Duodenal mucosa (tissue), 2 donors: ENCODE data around the gene RBM4.

ENCODE experiments used
- H3K27ac ChIP-seq: one replicate; pipeline ENCODE4 v1.7.0; 2013; ENCODE audit warnings: low read depth, low read length
- H3K27me3 ChIP-seq, 2 donors: one replicate each; pipeline ENCODE4 v1.7.0; 2013; ENCODE audit warnings: low read length in 2 of 2, control low read depth in 1 of 2; ENCODE audit not compliant: insufficient read depth in 2 of 2, control insufficient read depth in 1 of 2
- H3K36me3 ChIP-seq, 2 donors: one replicate each; pipeline ENCODE4 v1.7.0; 2013; ENCODE audit warnings: low read length in 2 of 2, control low read depth in 1 of 2; ENCODE audit not compliant: insufficient read depth in 2 of 2, control insufficient read depth in 1 of 2
- H3K4me1 ChIP-seq, 2 donors: one replicate each; pipeline ENCODE4 v1.7.0; 2013; ENCODE audit warnings: low read length in 2 of 2, control low read depth in 1 of 2; ENCODE audit not compliant: insufficient read depth in 2 of 2, control insufficient read depth in 1 of 2
- H3K4me3 ChIP-seq, 2 donors: one replicate each; pipeline ENCODE4 v1.7.0; 2013; ENCODE audit warnings: low read length in 2 of 2, low read depth in 1 of 2
- H3K9ac ChIP-seq, 2 donors: one replicate each; pipeline ENCODE4 v1.7.0; 2013; ENCODE audit warnings: low read length in 2 of 2, low read depth in 1 of 2
- H3K9me3 ChIP-seq, 2 donors: one replicate each; pipeline ENCODE4 v1.7.0; 2013; ENCODE audit warnings: low read length in 2 of 2, control low read depth in 1 of 2; ENCODE audit not compliant: control insufficient read depth in 1 of 2

The RBM4 gene

DNA sequence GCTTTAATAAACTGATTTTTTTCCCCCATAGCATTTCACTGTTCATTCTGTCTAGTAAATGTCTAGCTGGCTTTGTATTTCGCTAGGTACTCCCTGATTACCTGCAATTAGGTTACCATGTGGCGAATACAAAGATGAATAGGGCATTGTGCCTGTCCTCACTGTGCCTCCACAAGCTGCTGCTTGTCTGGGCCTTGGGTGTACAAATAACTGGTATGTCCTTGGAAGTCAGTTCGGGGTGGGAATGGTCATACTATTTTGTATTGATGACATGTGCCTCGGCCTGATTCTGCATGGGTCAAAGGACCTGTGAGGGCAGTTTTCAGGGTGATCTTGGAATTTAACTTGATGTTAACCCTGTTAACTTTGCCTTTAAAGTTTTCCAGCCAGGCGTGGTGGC, 11.4 kb downstream of the RBM4 start:
- no peaks in the 10 kb centered on the region for H3K27me3 ChIP-seq
- peaks cover 33 to 56% of the 10 kb centered on the region in 2 donors for H3K36me3 ChIP-seq
- no peak overlapping the region for H3K27ac ChIP-seq

DNA sequence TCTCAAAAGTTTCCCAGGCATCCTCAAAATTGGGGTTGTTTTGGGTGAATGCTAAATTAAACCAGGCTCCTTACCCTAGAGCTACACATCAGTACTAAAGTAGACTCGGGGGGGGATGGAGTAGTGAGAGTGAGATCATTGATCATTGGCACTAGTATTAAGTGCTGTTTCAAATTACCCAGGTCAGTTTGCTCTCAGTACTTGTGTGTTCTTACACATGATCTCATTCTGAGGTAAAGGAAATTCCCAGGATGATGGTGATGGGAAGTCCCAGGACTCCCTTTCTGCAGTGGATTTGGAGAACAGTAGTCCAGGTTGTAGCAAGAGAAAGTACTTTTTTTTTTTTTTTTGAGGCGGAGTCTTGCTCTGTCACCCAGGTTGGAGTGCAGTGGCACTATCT, 12.5 kb downstream of the RBM4 start:
- Histone ChIP-seq H3K4me1 (no peaks in the 10 kb centered on the region), H3K36me3 (peaks cover 24 to 45% of the 10 kb centered on the region in 2 donors), H3K4me3 (no peak overlapping the region), H3K9me3 (no peaks in the 10 kb centered on the region), H3K27me3 (no peaks in the 10 kb centered on the region), H3K27ac (no peak overlapping the region), H3K9ac (no peak overlapping the region)

More for the DNA sequence above, 11.4 kb downstream of the RBM4 start:
- H3K4me1 ChIP-seq = peaks cover 5% of the 10 kb centered on the region in 2 donors
- no peak overlapping the region for H3K9ac ChIP-seq
- no peak overlapping the region for H3K4me3 ChIP-seq
- no peaks in the 10 kb centered on the region for H3K9me3 ChIP-seq

DNA sequence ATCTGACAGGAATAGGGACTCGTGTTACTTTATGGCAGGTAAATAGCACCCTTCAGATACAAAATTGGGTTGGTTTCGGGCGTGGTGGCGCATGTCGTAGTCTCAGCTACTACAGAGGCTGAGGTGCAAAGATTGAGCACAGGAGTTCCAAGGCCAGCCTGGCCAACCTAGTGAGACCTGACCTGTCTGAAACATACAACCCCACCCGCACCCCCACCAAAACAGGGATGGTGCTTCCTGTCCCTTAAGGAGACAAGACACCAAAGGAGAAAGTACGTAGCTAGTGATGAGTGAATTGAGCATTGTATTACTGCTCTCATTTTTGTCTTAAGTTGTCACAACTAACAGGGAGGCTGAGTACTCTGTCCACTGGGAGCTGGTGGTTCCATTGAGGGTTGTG, 14.1 kb downstream of the RBM4 start:
- no peak overlapping the region for H3K9ac ChIP-seq
- no peaks in the 10 kb centered on the region for H3K4me1 ChIP-seq
- no peak overlapping the region for H3K27ac ChIP-seq
- H3K27me3 ChIP-seq = no peaks in the 10 kb centered on the region
- peaks cover 9 to 32% of the 10 kb centered on the region in 2 donors for H3K36me3 ChIP-seq
- no peak overlapping the region for H3K4me3 ChIP-seq
- no peaks in the 10 kb centered on the region for H3K9me3 ChIP-seq

DNA sequence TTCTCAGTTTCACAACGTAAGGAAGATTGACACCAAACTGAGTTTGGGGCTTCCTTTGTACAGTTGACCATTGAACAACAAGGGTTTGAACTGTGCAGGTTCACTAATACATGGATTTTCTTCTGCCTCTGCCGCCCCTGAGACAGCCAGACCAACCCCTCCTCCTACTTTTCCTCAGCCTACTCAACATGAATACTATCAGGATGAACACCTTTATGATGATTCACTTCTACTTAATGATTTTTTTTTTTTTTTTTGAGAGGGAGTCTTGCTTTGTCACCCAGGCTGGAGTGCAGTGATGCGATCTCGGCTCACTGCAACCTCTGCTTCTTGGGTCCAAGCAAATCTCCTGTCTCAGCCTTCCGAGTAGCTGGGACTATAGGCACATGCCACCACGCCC, 14.6 kb downstream of the RBM4 start:
- Histone ChIP-seq H3K9me3 (no peaks in the 10 kb centered on the region), H3K36me3 (peaks cover 9 to 32% of the 10 kb centered on the region in 2 donors), H3K27me3 (no peaks in the 10 kb centered on the region), H3K4me3 (no peak overlapping the region), H3K27ac (no peak overlapping the region), H3K4me1 (no peaks in the 10 kb centered on the region), H3K9ac (no peak overlapping the region)

DNA sequence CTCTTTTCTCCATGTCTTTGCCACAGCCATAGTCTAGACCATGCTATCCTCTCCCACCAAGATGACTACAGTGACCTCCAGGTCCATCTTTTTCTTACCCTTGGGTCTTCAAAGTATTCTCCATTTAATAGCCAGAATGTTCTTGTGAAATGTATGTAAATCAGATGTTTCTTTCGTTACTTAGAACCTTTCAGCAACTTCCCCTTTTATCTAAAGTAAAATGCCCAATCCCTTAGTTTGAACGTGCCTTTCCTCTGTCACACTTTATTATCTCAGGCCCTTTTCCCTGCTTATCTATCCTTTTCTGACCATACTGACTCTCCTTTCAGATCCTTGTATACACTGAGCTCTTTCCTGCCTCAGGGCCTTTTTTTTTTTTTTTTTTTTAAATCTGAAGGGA, 21.3 kb downstream of the RBM4 start:
- Histone ChIP-seq H3K9ac (no peak overlapping the region), H3K27me3 (no peaks in the 10 kb centered on the region), H3K36me3 (peaks cover 11% of the 10 kb centered on the region in 2 donors), H3K27ac (no peak overlapping the region), H3K9me3 (no peaks in the 10 kb centered on the region), H3K4me3 (no peak overlapping the region), H3K4me1 (no peaks in the 10 kb centered on the region)

DNA sequence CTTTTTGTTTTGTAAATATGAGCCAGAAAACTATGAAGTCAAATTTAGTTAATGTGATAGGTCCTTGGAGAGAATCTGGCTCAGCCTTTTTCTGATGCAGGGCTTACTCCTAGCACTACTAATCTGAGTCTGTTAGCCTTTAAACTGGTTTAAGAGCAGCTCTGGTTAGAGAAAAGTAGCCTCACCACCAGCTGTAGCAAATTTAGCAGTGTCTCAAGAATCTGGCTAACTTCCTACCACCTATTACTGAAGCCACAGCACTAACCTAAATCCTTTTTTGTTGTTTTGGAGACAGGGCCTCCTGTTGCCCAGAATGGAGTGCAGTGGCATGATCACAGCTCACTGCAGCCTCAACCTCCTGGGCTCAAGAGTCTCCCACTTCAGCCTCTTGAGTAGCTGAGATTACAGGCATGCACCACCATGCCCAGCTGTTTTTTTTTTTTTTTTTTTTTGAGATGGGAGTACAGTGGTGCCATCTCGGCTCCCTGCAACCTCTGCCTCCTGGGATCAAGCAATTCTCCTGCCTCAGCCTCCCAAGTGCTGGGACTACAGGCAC, 25.3 kb downstream of the RBM4 start:
- H3K36me3 ChIP-seq = peaks cover 32 to 47% of the 10 kb centered on the region in 2 donors
- no peak overlapping the region for H3K4me3 ChIP-seq

DNA sequence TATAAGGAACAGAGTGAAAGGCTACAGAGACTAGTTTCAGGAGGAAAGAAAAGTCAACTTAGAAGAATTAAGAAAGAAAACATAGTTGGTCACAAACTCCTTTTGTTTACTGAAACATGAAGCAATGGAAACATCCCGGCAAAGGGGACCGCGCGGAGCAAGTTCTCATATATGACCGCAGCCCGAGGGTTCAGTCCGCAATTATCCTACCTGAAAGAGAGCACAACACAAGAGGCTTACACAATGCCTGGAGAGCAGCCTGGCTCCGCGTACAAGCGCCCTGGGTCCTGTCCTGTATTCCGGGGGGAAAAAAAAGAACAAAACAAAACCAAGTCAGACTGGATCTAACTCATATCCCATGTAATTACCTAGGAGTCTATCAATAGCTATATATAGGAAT, 26.9 kb downstream of the RBM4 start:
- Histone ChIP-seq H3K4me3 (no peak overlapping the region), H3K9ac (no peak overlapping the region), H3K27me3 (no peaks in the 10 kb centered on the region), H3K36me3 (peaks cover 32 to 51% of the 10 kb centered on the region in 2 donors), H3K4me1 (no peaks in the 10 kb centered on the region), H3K9me3 (no peaks in the 10 kb centered on the region), H3K27ac (no peak overlapping the region)

More for the DNA sequence above, 25.3 kb downstream of the RBM4 start:
- Histone ChIP-seq H3K4me1 (no peaks in the 10 kb centered on the region), H3K9ac (no peak overlapping the region), H3K27me3 (no peaks in the 10 kb centered on the region), H3K9me3 (no peaks in the 10 kb centered on the region), H3K27ac (no peak overlapping the region)

DNA sequence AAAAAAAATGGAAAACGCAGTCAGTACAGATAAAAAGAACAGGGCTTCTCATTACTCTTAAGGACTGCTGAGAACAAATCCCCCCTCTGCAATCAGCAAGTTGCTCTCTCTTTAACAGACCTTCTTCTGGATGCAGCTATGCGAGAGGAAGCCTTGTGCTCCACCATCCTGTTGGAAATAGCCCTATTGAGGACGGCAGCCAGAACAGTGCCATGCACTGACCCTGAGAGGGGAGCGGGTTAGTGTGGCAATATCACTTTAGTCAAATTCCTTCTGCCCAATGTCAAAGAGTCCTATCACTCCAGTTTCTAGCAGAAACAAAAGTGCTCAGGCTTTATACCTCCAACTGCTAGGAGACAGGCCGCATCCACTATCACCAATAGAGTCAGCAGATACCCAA, 32.3 kb downstream of the RBM4 start:
- Histone ChIP-seq H3K9me3 (no peaks in the 10 kb centered on the region), H3K4me1 (peaks cover 10 to 12% of the 10 kb centered on the region in 2 donors), H3K9ac (no peak overlapping the region), H3K4me3 (no peak overlapping the region), H3K27ac (no peak overlapping the region), H3K36me3 (peaks cover 16 to 34% of the 10 kb centered on the region in 2 donors), H3K27me3 (no peaks in the 10 kb centered on the region)

DNA sequence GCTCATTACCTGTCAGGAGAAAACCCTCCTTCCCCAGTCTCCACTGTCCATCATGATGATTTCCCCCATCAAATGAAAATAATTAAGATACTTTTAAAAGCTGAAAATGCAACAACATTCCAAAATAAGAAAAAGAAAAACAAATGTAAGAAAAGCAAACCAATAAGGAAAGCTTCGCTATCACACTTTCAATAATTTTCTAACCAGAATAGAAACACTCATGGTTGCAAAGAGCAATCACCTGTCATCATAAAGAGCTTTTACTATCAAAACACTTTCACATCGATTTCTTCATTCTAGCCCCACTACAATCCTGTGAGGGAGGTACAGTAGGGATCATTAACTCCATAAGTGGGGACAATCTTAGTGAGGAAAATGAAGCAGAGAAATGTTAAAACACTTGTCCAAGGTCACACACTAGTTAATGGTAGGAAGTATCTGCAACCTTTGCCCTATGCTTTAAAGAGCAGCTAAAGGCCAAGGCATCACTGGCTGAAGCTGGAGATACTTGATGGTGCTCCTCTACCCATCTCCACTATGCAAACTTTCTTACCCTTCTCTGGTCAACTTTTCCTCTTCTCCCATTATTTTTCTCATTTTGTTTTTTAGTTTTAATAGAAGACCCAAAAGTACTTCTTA, 36.6 kb downstream of the RBM4 start:
- peaks cover 19 to 30% of the 10 kb centered on the region in 2 donors for H3K4me1 ChIP-seq
- H3K9ac ChIP-seq = no peak overlapping the region
- H3K4me3 ChIP-seq = no peak overlapping the region
- no peaks in the 10 kb centered on the region for H3K9me3 ChIP-seq
- no peaks in the 10 kb centered on the region for H3K27me3 ChIP-seq
- H3K36me3 ChIP-seq = no peaks in the 10 kb centered on the region
- no peak overlapping the region for H3K27ac ChIP-seq

DNA sequence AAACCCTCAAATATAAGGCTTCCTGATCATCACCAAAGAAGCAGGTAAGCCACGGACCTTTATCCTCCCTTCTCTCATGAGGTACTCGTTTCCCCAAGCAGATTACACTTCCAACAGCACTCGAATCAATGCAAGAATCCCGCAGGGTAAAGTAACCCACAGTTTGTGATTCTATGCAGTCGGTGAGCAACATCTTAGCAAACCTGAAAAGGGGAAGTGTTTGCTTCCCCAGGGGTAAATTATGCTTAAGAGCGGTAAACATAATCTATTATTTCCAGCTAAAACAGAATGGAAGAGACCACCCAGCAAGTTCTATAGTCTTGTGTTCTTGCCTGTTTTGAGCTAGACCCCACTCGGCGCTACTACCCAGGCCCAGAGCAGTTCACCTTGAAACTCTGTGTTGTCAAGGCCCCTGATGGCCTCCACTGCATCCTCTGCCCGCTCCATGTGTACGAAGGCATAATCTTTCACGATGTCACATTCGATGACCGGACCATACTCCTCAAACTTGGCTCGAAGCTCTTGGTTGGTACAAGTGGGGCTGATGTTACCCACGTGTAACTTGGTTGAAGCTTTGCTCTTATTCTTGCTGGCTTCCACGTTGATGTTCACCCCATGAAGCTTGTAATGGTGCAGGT, 37.9 kb downstream of the RBM4 start:
- H3K27ac ChIP-seq = no peak overlapping the region
- H3K9me3 ChIP-seq = no peaks in the 10 kb centered on the region
- no peaks in the 10 kb centered on the region for H3K27me3 ChIP-seq
- H3K36me3 ChIP-seq = no peaks in the 10 kb centered on the region
- peaks cover 19 to 30% of the 10 kb centered on the region in 2 donors for H3K4me1 ChIP-seq
- H3K9ac ChIP-seq = no peak overlapping the region
- peak overlapping the region; percentile 84 to 95 for H3K4me3 ChIP-seq
